Motor neuron (in vitro differentiated cells): ENCODE results near the gene MAST4. TPM values are rescaled to one million over a fixed set of nuclear protein-coding genes. Genes with fewer than 3 reads are reported as not detected.
"Not testable (repeated sequence)": the region's sequence is repeated elsewhere in the genome, so short reads cannot be mapped to it uniquely, and the experiment has no call there.

Experiments
- ATAC-seq, 8 experiments: fragments of 200-7000 bp; cut with Tn5 transposase; replicated peaks in 6 of 8; 2 replicates each; pipeline ENCODE4 v1.8.0; 2021; ENCODE audit warnings: mild to moderate bottlenecking in 8 of 8, moderate library complexity in 8 of 8
- H3K27ac ChIP-seq, 2 donors: fragments of 250-450 bp; sonication (Bioruptor Pico); 2 replicates each; pipeline ENCODE4 v1.9.0; 2021; ENCODE audit warnings: antibody characterized with exemption in 2 of 2, mild to moderate bottlenecking in 2 of 2, moderate library complexity in 1 of 2
- H3K4me1 ChIP-seq, 2 donors: fragments of 250-450 bp; sonication (Bioruptor Pico); replicated peaks in 1 of 2; 2 replicates each; pipeline ENCODE4 v1.6.1; 2021; ENCODE audit warnings: antibody characterized with exemption in 2 of 2, mild to moderate bottlenecking in 2 of 2, moderate library complexity in 1 of 2
- H3K4me3 ChIP-seq, 5 donors: fragments of 250-450 bp; sonication (Bioruptor Pico); 2 replicates each; pipeline ENCODE4 v1.9.0; 2021; ENCODE audit warnings: antibody characterized with exemption in 5 of 5, mild to moderate bottlenecking in 5 of 5, moderate library complexity in 4 of 5
- WGBS, 10 experiments: fragments of 450-650 bp; shearing (Covaris generic); methylation state at CpG; one replicate each; pipeline ENCODE4 v1.0.0; 2022; 5-methylcytosine and 5-hydroxymethylcytosine counted together
- in situ Hi-C, 9 experiments: fragments of 400-800 bp; cut with MboI; loops; one replicate each; pipeline ENCODE4 v1.15.0; 2021; ENCODE audit warnings: low sequenced_read_pairs in 9 of 9, low pct_unique_long_range_greater_than_20kb in 2 of 9; ENCODE audit not compliant: unreplicated experiment in 9 of 9
- total RNA-seq, 8 experiments: library from RNA; unstranded; fragments of 300-600 nt; gene quantifications; 2 replicates each; pipeline versions ENCODE4 v1.2.3 to v1.2.4, GENCODE V29; 2022

The MAST4 gene
- total RNA-seq, 8 experiments from 2014 or later = 4.3 to 26.1 (median 12.9) TPM

GRCh38 chr5:67164856-67165525 lies 568.8 kb downstream of the MAST4 start:
- no peak for ATAC-seq
- in situ Hi-C loops = loop anchor here in 2 of 9 experiments (25.0 kb wide), 1 partner anchor 353 kb away; no protein-coding TSS in a partner anchor
- Histone ChIP-seq H3K27ac (no peak overlapping the region), H3K4me1 (peaks cover 0 to 2% of the 10 kb centered on the region in 2 donors), H3K4me3 (no peak overlapping the region)
- 79 to 100% (median 96%) methylated on average over 1 to 15 of the region's 17 CpGs; no CpG with 5 or more reads in 5 of the 10 experiments for WGBS, 10 experiments

DNA sequence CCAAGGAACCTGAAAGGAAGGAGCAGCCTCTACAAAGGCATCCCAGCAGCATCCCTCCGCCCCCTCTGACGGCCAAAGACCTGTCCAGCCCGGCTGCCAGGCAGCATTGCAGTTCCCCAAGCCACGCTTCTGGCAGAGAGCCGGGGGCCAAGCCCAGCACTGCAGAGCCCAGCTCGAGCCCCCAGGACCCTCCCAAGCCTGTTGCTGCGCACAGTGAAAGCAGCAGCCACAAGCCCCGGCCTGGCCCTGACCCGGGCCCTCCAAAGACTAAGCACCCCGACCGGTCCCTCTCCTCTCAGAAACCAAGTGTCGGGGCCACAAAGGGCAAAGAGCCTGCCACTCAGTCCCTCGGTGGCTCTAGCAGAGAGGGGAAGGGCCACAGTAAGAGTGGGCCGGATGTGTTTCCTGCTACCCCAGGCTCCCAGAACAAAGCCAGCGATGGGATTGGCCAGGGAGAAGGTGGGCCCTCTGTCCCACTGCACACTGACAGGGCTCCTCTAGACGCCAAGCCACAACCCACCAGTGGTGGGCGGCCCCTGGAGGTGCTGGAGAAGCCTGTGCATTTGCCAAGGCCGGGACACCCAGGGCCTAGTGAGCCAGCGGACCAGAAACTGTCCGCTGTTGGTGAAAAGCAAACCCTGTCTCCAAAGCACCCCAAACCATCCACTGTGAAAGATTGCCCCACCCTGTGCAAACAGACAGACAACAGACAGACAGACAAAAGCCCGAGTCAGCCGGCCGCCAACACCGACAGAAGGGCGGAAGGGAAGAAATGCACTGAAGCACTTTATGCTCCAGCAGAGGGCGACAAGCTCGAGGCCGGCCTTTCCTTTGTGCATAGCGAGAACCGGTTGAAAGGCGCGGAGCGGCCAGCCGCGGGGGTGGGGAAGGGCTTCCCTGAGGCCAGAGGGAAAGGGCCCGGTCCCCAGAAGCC lies 569.6 kb downstream of the MAST4 start:
- in situ Hi-C loops = loop anchor here in 2 of 9 experiments (25.0 kb wide), 1 partner anchor 353 kb away; no protein-coding TSS in a partner anchor
- WGBS, 10 experiments = 0 to 100% (median 62%) methylated on average over 1 to 16 of the region's 36 CpGs; no CpG with 5 or more reads in 3 of the 10 experiments
- H3K4me3 ChIP-seq = no peak overlapping the region
- ATAC-seq = peak in 4 of 8 experiments; percentile 73 to 93 (median 87)
- H3K4me1 ChIP-seq = peaks cover 0 to 2% of the 10 kb centered on the region in 2 donors
- no peak overlapping the region for H3K27ac ChIP-seq

DNA sequence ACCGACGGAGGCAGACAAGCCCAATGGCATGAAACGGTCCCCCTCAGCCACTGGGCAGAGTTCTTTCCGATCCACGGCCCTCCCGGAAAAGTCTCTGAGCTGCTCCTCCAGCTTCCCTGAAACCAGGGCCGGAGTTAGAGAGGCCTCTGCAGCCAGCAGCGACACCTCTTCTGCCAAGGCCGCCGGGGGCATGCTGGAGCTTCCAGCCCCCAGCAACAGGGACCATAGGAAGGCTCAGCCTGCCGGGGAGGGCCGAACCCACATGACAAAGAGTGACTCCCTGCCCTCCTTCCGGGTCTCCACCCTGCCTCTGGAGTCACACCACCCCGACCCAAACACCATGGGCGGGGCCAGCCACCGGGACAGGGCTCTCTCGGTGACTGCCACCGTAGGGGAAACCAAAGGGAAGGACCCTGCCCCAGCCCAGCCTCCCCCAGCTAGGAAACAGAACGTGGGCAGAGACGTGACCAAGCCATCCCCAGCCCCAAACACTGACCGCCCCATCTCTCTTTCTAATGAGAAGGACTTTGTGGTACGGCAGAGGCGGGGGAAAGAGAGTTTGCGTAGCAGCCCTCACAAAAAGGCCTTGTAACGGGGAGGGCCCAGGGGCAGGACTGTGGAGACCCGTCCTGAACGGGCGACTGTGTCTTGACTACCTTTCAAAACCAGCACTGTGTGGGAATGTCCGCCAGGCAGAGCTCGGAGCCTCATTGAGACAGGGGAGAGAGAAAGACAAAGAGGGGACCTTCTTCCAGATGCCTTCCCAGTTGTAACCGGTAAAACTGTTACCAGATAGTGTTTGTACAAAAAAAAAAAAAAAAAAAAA lies 570.5 kb downstream of the MAST4 start:
- Histone ChIP-seq H3K4me3 (no peak overlapping the region), H3K27ac (no peak overlapping the region), H3K4me1 (peaks cover 0 to 2% of the 10 kb centered on the region in 2 donors)
- 51 to 100% (median 95%) methylated on average over 2 to 10 of the region's 31 CpGs; no CpG with 5 or more reads in 2 of the 10 experiments for WGBS, 10 experiments
- in situ Hi-C loops = loop anchor here in 2 of 9 experiments (25.0 kb wide), 1 partner anchor 354 kb away; no protein-coding TSS in a partner anchor
- peak in 4 of 8 experiments; percentile 30 to 60 (median 42) for ATAC-seq

- in situ Hi-C loops = loop anchor here in 2 of 9 experiments (25.0 kb wide), 1 partner anchor 356 kb away; no protein-coding TSS in a partner anchor
- Histone ChIP-seq H3K4me1 (peaks cover 0 to 2% of the 10 kb centered on the region in 2 donors), H3K27ac (no peak overlapping the region), H3K4me3 (no peak overlapping the region)
- no peak for ATAC-seq
- WGBS, 10 experiments = 66 to 100% (median 93%) methylated on average over 2 to 4 of the region's 4 CpGs
Measured at GRCh38 chr5:67168069-67168468, 571.9 kb downstream of the MAST4 start.

GRCh38 chr5:67170767-67171166 lies 574.6 kb downstream of the MAST4 start:
- in situ Hi-C loops = loop anchor here in 2 of 9 experiments (25.0 kb wide), 1 partner anchor 358 kb away; no protein-coding TSS in a partner anchor
- ATAC-seq = no peak

GRCh38 chr5:67173351-67173750 lies 577.2 kb downstream of the MAST4 start:
- H3K27ac ChIP-seq, H3K4me3 ChIP-seq, ATAC-seq, H3K4me1 ChIP-seq: not testable (repeated sequence)
- WGBS, 10 experiments = no CpG with 5 or more reads among the region's 2 CpGs
- in situ Hi-C loops = loop anchor here in 2 of 9 experiments (25.0 kb wide), 1 partner anchor 361 kb away; no protein-coding TSS in a partner anchor

More at GRCh38 chr5:67170767-67171166, 574.6 kb downstream of the MAST4 start:
- H3K4me1 ChIP-seq = peaks cover 0 to 2% of the 10 kb centered on the region in 2 donors
- no peak overlapping the region for H3K27ac ChIP-seq
- H3K4me3 ChIP-seq = no peak overlapping the region
- 68 to 100% (median 81%) methylated on average over 1 to 3 of the region's 3 CpGs for WGBS, 10 experiments

DNA sequence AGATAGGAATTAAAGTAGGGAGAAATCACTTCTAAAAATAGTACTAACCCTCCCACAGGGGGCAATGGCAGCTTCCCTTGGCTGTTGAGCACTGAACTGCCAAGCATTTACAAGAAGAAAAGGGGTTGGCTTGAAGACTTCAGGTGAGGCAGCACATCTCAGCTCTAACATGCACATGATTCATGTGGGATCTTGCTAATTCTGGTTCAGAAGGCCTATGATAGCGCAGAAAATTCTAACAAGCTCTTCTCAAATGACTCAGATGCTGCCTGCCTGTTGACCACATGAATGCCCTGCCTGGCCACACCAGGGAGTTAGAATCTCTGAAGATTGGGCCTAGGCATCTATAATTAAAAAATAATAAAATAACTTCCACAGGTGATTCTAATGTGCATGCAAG lies 577.8 kb downstream of the MAST4 start:
- H3K27ac ChIP-seq = no peak overlapping the region
- peaks cover 2 to 4% of the 10 kb centered on the region in 2 donors for H3K4me1 ChIP-seq
- H3K4me3 ChIP-seq = no peak overlapping the region
- ATAC-seq = no peak
- 83 to 100% (median 100%) methylated on average over 1 of the region's 1 CpG; no CpG with 5 or more reads in 5 of the 10 experiments for WGBS, 10 experiments
- in situ Hi-C loops = loop anchor here in 2 of 9 experiments (25.0 kb wide), 1 partner anchor 362 kb away; no protein-coding TSS in a partner anchor

GRCh38 chr5:67176936-67177335 lies 580.7 kb downstream of the MAST4 start:
- Histone ChIP-seq H3K27ac (no peak overlapping the region), H3K4me3 (no peak overlapping the region), H3K4me1 (peaks cover 13 to 21% of the 10 kb centered on the region in 2 donors)
- in situ Hi-C loops = loop anchor here in 1 of 9 experiments (25.0 kb wide), 1 partner anchor 865 kb away; no protein-coding TSS in a partner anchor
- ATAC-seq = no peak

DNA sequence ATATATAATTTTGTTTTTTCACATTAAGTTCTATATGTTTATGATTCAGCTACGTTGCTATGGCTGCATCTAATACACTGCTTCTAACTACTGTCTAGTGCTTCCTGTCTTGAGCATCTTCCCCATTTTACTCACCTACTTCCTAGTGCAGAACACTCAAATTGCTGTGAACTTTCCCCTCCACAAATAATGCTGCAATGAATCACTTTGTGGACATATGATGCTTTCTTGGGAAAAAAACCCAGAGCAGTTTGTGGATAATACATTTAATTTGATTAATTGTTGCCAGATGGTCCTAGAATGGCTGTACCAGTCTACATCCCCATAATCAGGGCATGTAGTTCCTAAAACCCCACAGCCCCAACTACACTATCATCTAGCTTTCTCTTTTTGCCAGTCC lies 581.9 kb downstream of the MAST4 start:
- in situ Hi-C loops = loop anchor here in 1 of 9 experiments (25.0 kb wide), 1 partner anchor 866 kb away; no protein-coding TSS in a partner anchor
- Histone ChIP-seq H3K27ac (no peak overlapping the region), H3K4me3 (no peak overlapping the region), H3K4me1 (peaks cover 20 to 32% of the 10 kb centered on the region in 2 donors)
- WGBS, 10 experiments = 11 to 100% (median 25%) methylated on average over 1 of the region's 1 CpG; no CpG with 5 or more reads in 3 of the 10 experiments
- peak in 1 of 8 experiments; percentile 6 for ATAC-seq

DNA sequence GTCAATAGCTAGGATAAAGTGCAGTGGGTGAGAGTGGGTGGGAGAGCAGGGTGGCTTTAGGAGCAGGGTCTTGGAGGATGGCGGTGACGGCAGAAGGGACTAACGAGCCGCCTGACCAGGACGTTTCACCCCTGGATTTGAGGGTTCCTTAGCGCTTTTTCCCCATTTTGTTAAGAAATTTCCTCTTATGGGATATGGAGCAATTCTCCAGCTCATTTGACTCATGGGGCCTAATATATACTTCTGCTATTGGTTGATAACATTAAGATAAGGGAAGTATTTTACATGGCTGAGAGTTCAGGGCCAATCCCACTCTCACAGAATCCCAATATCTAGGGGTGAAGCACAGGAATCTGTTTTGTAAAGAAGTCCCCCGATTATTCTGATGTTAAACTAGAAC lies 582.8 kb downstream of the MAST4 start:
- in situ Hi-C loops = loop anchor here in 1 of 9 experiments (25.0 kb wide), 1 partner anchor 867 kb away; no protein-coding TSS in a partner anchor
- no peak for ATAC-seq
- Histone ChIP-seq H3K4me1 (peaks cover 20 to 32% of the 10 kb centered on the region in 2 donors), H3K4me3 (no peak overlapping the region), H3K27ac (no peak overlapping the region)
- whole genome bisulfite sequencing, 10 experiments = 40 to 100% (median 84%) methylated on average over 1 to 5 of the region's 7 CpGs; no CpG with 5 or more reads in 4 of the 10 experiments

- WGBS, 10 experiments = 0 to 83% (median 73%) methylated on average over 1 to 5 of the region's 5 CpGs; no CpG with 5 or more reads in 2 of the 10 experiments
Measured at GRCh38 chr5:67179697-67180361, 583.6 kb downstream of the MAST4 start.

More at GRCh38 chr5:67179697-67180361, 583.6 kb downstream of the MAST4 start:
- Histone ChIP-seq H3K4me1 (peaks cover 20 to 32% of the 10 kb centered on the region in 2 donors), H3K27ac (peak overlapping the region in 1 of 2 donors; percentile 30), H3K4me3 (no peak overlapping the region)
- in situ Hi-C loops = loop anchor here in 1 of 9 experiments (25.0 kb wide), 1 partner anchor 868 kb away; no protein-coding TSS in a partner anchor
- ATAC-seq = peak in 5 of 8 experiments; percentile 48 to 87 (median 65)
